Measurements from ENCODE around the gene DMPK. TPM values are rescaled to one million over a fixed set of nuclear protein-coding genes. Genes with fewer than 3 reads are reported as not detected.
"Not testable (repeated sequence)": the region's sequence is repeated elsewhere in the genome, so short reads cannot be mapped to it uniquely, and the experiment has no call there.

The DMPK gene
- polyA plus RNA-seq, 4 donors: 41.9 to 53.6 (median 47.1) TPM

GRCh38 chr19:45753548-45753947 is 28.7 kb downstream of the DMPK start:
- no peak for DNase-seq (ENCODE audit: low read depth in 4 of 4, low spot score in 3 of 4)

GRCh38 chr19:45752639-45753038 is 29.7 kb downstream of the DMPK start:
- DNase-seq (ENCODE audit: low read depth in 4 of 4, low spot score in 3 of 4): no peak

- DNase-seq (ENCODE audit: low read depth in 4 of 4, low spot score in 3 of 4): not testable (repeated sequence)
Measured at GRCh38 chr19:45751483-45751882, 30.8 kb downstream of the DMPK start.

- no peak for DNase-seq (ENCODE audit: low read depth in 4 of 4, low spot score in 3 of 4)
Measured at GRCh38 chr19:45747513-45747912, 34.8 kb downstream of the DMPK start.

GRCh38 chr19:45746866-45747265 is 35.4 kb downstream of the DMPK start:
- DNase-seq (ENCODE audit: low read depth in 4 of 4, low spot score in 3 of 4): no peak

GRCh38 chr19:45745606-45746005 is 36.7 kb downstream of the DMPK start:
- no peak for DNase-seq (ENCODE audit: low read depth in 4 of 4, low spot score in 3 of 4)

GRCh38 chr19:45742969-45743368 is 39.3 kb downstream of the DMPK start:
- DNase-seq (ENCODE audit: low read depth in 4 of 4, low spot score in 3 of 4): no peak

- no peak for DNase-seq (ENCODE audit: low read depth in 4 of 4, low spot score in 3 of 4)
Measured at GRCh38 chr19:45739498-45740439, 42.5 kb downstream of the DMPK start.

GRCh38 chr19:45733160-45733810 is 49.0 kb downstream of the DMPK start, which contains the start of gene MEIOSIN:
Gene MEIOSIN, plus strand, starts transcription at chr19:45733439. Its CDS starts 1,938 bp downstream, at chr19:45735377.
- DNase-seq (ENCODE audit: low read depth in 4 of 4, low spot score in 3 of 4): no peak

GRCh38 chr19:45730368-45731288 is 51.7 kb downstream of the DMPK start, which contains the start of gene FBXO46:
Gene FBXO46, minus strand, starts transcription at chr19:45730896. Its CDS starts 17,401 bp downstream, at chr19:45713495.
- peak; percentile 91 to 97 (median 96) for DNase-seq (ENCODE audit: low read depth in 4 of 4, low spot score in 3 of 4)

- DNase-seq (ENCODE audit: low read depth in 4 of 4, low spot score in 3 of 4): no peak
Measured at GRCh38 chr19:45729800-45730290, 52.4 kb downstream of the DMPK start.

- not testable (repeated sequence) for DNase-seq (ENCODE audit: low read depth in 4 of 4, low spot score in 3 of 4)
Measured at GRCh38 chr19:45728683-45729082, 53.6 kb downstream of the DMPK start.

GRCh38 chr19:45720065-45720464 is 62.2 kb downstream of the DMPK start:
- DNase-seq (ENCODE audit: low read depth in 4 of 4, low spot score in 3 of 4): not testable (repeated sequence)

Other genes starting within 250 kb of the DMPK start
- 10 to 100 TPM; 10.8 to 11.8 (median 11.3) TPM for gene OPA3, start 197.7 kb downstream of the DMPK start, polyA plus RNA-seq (ENCODE audit: insufficient read length in 4 of 4)
- 1 to 10 TPM; 4.7 to 7.6 (median 5.7) TPM for gene GPR4, start 180.3 kb downstream of the DMPK start, polyA plus RNA-seq (ENCODE audit: insufficient read length in 4 of 4)
- gene EML2, start 143.1 kb downstream of the DMPK start, polyA plus RNA-seq (ENCODE audit: insufficient read length in 4 of 4): 10 to 100 TPM; 16.1 to 24.6 (median 21.6) TPM
- under 1 TPM; 0.33 to 0.80 (median 0.58) TPM for gene GIPR, start 114.3 kb downstream of the DMPK start, polyA plus RNA-seq (ENCODE audit: insufficient read length in 4 of 4)
- 100 to 1,000 TPM; 282 to 375 (median 322) TPM for gene SNRPD2, start 90.5 kb downstream of the DMPK start, polyA plus RNA-seq (ENCODE audit: insufficient read length in 4 of 4)
- gene QPCTL, start 89.8 kb downstream of the DMPK start, polyA plus RNA-seq (ENCODE audit: insufficient read length in 4 of 4): 10 to 100 TPM in 1 of 4 donors, 1 to 10 TPM in 3; 6.2 to 12.7 (median 8.4) TPM
- 10 to 100 TPM; 13.3 to 19.0 (median 14.7) TPM for gene FBXO46, start 51.6 kb downstream of the DMPK start, polyA plus RNA-seq (ENCODE audit: insufficient read length in 4 of 4)
- under 1 TPM in 1 of 4 donors, not detected in 3; 0.03 TPM for gene MEIOSIN, start 49.1 kb downstream of the DMPK start, polyA plus RNA-seq (ENCODE audit: insufficient read length in 4 of 4)
- 10 to 100 TPM; 15.7 to 31.7 (median 21.6) TPM for gene SIX5, start 13.2 kb downstream of the DMPK start, polyA plus RNA-seq (ENCODE audit: insufficient read length in 4 of 4)
- gene DMWD, start 10.4 kb upstream of the DMPK start, polyA plus RNA-seq (ENCODE audit: insufficient read length in 4 of 4): 10 to 100 TPM; 28.0 to 40.3 (median 29.1) TPM
- gene RSPH6A, start 32.8 kb upstream of the DMPK start, polyA plus RNA-seq (ENCODE audit: insufficient read length in 4 of 4): under 1 TPM in 1 of 4 donors, not detected in 3; 0.05 TPM
- gene SYMPK, start 80.7 kb upstream of the DMPK start, polyA plus RNA-seq (ENCODE audit: insufficient read length in 4 of 4): 10 to 100 TPM; 49.2 to 67.7 (median 58.9) TPM
- gene FOXA3, start 81.8 kb upstream of the DMPK start, polyA plus RNA-seq (ENCODE audit: insufficient read length in 4 of 4): under 1 TPM; 0.14 to 0.79 (median 0.43) TPM
- gene IRF2BP1, start 103.7 kb upstream of the DMPK start, polyA plus RNA-seq (ENCODE audit: insufficient read length in 4 of 4): 10 to 100 TPM; 18.1 to 31.1 (median 20.1) TPM
- 1 to 10 TPM; 4.6 to 6.3 (median 5.2) TPM for gene MYPOP, start 120.1 kb upstream of the DMPK start, polyA plus RNA-seq (ENCODE audit: insufficient read length in 4 of 4)
- under 1 TPM in 1 of 4 donors, not detected in 3; 0.08 TPM for gene NANOS2, start 132.3 kb upstream of the DMPK start, polyA plus RNA-seq (ENCODE audit: insufficient read length in 4 of 4)
- 1 to 10 TPM; 4.3 to 5.3 (median 4.4) TPM for gene NOVA2, start 191.4 kb upstream of the DMPK start, polyA plus RNA-seq (ENCODE audit: insufficient read length in 4 of 4)
- gene CCDC61, start 213.0 kb upstream of the DMPK start, polyA plus RNA-seq (ENCODE audit: insufficient read length in 4 of 4): 10 to 100 TPM; 10.6 to 14.6 (median 11.1) TPM
- under 1 TPM; 0.22 to 0.76 (median 0.39) TPM for gene PGLYRP1, start 240.6 kb upstream of the DMPK start, polyA plus RNA-seq (ENCODE audit: insufficient read length in 4 of 4)

Measured in right renal pelvis (tissue), 4 donors.